Neutrophil (primary cell): Measurements from ENCODE around the gene CDKAL1.

Experiments
- H3K27ac ChIP-seq: fragments of 200-600 bp; sonication (generic); 2 replicates; pipeline ENCODE4 v1.5.1; 2016; ENCODE audit warnings: mild to moderate bottlenecking, moderate library complexity
- H3K27me3 ChIP-seq: fragments of 200-600 bp; sonication (generic); 2 replicates; pipeline ENCODE4 v1.6.0; 2016; ENCODE audit warnings: mild to moderate bottlenecking
- H3K36me3 ChIP-seq: fragments of 200-600 bp; sonication (generic); 2 replicates; pipeline ENCODE4 v1.5.1; 2017
- H3K4me1 ChIP-seq, 2 experiments: fragments of 200-600 bp in 1 of 2; sonication (generic) in 1 of 2; 1 replicate in 1 of 2; 2 replicates in 1 of 2; pipeline versions ENCODE4 v1.5.1 to v1.6.1; 2013 to 2016; ENCODE audit warnings: low read depth in 1 of 2, low read length in 1 of 2, mild to moderate bottlenecking in 1 of 2, moderate library complexity in 1 of 2; ENCODE audit not compliant: control insufficient read depth in 1 of 2, insufficient read depth in 1 of 2
- H3K4me3 ChIP-seq, 2 experiments: fragments of 200-600 bp in 1 of 2; sonication (generic) in 1 of 2; 1 replicate in 1 of 2; 2 replicates in 1 of 2; pipeline ENCODE4 v1.5.1; 2013 to 2016; ENCODE audit warnings: low read depth in 1 of 2, low read length in 1 of 2, mild to moderate bottlenecking in 1 of 2, moderate library complexity in 1 of 2
- H3K9me3 ChIP-seq: fragments of 200-600 bp; sonication (generic); 2 replicates; pipeline ENCODE4 v1.5.1; 2016
- TF ChIP-seq, protein P1 (sequence below): fragments of 200-600 bp; sonication (generic); IDR thresholded peaks from 2 replicates; pipeline ENCODE4 v1.5.1; 2016; ENCODE audit warnings: antibody characterized with exemption

The CDKAL1 gene

DNA sequence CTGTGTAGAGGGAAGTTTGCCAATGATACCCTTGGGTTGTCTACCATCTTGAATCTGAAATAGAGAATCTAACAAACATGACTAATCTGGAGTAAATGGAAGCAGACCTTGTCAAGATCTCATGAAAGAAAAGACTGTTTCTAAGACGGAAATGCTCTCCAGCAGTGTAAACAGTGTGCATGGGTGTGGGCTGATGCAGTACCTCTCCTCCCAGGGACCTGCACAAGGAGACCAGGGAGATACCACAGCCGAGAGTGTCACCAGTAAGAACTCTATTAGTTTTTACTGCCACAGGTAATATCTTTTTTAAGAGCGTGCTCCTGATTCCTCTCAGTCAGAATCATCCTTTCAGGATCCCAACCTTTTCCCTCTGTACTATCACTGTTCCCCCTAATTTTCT, 546.0 kb downstream of the CDKAL1 start:
- Histone ChIP-seq H3K4me1 (peaks cover 2 to 4% of the 10 kb centered on the region in 2 experiments), H3K4me3 (no peak overlapping the region), H3K27me3 (no peaks in the 10 kb centered on the region), H3K9me3 (peaks cover 8% of the 10 kb centered on the region), H3K27ac (no peak overlapping the region), H3K36me3 (no peaks in the 10 kb centered on the region)
- TF ChIP-seq, protein P1, sequence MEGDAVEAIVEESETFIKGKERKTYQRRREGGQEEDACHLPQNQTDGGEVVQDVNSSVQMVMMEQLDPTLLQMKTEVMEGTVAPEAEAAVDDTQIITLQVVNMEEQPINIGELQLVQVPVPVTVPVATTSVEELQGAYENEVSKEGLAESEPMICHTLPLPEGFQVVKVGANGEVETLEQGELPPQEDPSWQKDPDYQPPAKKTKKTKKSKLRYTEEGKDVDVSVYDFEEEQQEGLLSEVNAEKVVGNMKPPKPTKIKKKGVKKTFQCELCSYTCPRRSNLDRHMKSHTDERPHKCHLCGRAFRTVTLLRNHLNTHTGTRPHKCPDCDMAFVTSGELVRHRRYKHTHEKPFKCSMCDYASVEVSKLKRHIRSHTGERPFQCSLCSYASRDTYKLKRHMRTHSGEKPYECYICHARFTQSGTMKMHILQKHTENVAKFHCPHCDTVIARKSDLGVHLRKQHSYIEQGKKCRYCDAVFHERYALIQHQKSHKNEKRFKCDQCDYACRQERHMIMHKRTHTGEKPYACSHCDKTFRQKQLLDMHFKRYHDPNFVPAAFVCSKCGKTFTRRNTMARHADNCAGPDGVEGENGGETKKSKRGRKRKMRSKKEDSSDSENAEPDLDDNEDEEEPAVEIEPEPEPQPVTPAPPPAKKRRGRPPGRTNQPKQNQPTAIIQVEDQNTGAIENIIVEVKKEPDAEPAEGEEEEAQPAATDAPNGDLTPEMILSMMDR, result no peak

DNA sequence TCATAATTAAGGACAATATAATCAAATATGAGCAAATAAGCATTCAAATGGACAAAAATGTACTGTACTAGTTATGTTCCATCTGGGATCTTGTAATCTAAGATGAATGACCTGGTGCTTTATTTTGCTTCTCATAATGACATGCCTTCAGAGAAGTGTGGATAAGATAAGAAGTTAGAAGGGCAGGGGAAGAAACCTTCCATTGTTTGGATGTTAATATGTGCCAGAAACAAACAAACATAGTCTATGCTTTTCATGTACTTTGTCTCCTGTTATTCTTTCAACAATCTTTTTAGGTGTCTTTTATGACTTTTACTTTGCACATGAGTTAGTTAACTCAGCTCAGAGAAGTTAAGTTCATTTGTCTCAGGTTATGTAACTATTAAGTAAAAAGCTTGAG, 547.8 kb downstream of the CDKAL1 start:
- Histone ChIP-seq H3K4me1 (peaks cover 10 to 13% of the 10 kb centered on the region in 2 experiments), H3K4me3 (no peak overlapping the region), H3K27ac (no peak overlapping the region), H3K27me3 (no peaks in the 10 kb centered on the region), H3K36me3 (no peaks in the 10 kb centered on the region), H3K9me3 (peaks cover 8% of the 10 kb centered on the region)
- TF ChIP-seq, protein P1, result no peak

DNA sequence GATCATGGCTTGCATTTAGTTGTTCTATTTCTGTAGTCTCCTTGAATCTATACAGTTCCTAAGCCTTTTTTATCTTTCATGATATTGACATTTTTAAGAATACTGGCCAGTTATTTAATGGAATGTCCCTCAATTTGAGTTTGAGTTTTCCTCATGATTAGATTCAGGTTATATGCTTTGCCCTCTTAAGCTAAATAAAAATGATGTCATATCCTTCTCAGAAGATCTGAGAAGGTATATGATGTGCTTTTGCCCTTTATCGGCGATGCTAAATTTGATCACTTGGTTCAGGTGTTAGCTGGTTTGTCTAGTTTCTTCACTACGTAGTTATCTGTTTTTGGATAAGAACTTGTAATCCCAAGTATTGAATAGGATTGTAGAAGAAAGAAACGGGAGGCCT, 549.5 kb downstream of the CDKAL1 start:
- Histone ChIP-seq H3K36me3 (no peaks in the 10 kb centered on the region), H3K4me1 (peaks cover 10 to 13% of the 10 kb centered on the region in 2 experiments), H3K9me3 (no peaks in the 10 kb centered on the region), H3K4me3 (no peak overlapping the region), H3K27me3 (no peaks in the 10 kb centered on the region), H3K27ac (no peak overlapping the region)
- TF ChIP-seq, protein P1, result no peak

DNA sequence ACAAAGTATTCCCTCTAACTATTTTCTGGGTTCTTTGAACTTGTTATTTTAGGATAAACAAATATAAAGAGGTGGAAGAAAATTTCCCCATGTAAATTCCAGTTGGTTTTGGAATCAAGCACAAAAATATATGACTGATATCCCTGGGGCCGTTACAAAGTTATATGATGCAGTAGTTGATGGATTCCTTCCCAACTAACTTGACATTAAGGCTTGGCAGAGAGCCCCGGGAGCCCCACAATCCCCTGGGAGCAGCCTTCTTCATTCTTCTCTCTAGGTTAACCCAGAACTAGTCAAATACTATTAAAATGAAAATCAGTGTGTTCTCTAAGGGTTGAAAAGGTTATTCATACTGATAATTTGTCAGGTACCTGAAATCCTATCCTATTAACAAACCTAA, 550.4 kb downstream of the CDKAL1 start:
- Histone ChIP-seq H3K4me1 (peaks cover 10 to 13% of the 10 kb centered on the region in 2 experiments), H3K36me3 (no peaks in the 10 kb centered on the region), H3K9me3 (no peaks in the 10 kb centered on the region), H3K27ac (no peak overlapping the region), H3K4me3 (no peak overlapping the region), H3K27me3 (no peaks in the 10 kb centered on the region)
- TF ChIP-seq, protein P1, result no peak

DNA sequence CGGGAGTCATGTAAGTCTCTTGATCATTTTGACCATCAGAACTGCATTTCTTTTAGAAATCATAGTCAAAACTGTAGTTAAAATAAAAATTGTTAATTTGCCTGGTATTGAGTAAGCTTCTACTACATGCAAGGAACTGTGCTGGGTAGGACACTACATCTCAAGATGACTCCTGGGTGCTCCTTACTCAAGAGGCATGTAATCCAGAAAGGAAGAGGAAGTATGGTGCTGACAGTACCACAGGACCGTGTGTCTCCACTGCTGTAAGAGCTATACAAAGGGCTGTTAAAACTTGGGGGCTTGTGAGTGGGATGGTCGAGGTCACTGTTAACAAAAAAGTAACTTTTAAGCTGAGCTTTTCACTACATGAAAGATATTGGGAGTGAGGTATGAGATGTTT, 551.0 kb downstream of the CDKAL1 start:
- no peak overlapping the region for H3K27ac ChIP-seq
- TF ChIP-seq, protein P1, result no peak
- no peak overlapping the region for H3K4me3 ChIP-seq
- H3K9me3 ChIP-seq, result no peaks in the 10 kb centered on the region
- H3K27me3 ChIP-seq, result no peaks in the 10 kb centered on the region
- peaks cover 10 to 13% of the 10 kb centered on the region in 2 experiments for H3K4me1 ChIP-seq
- no peaks in the 10 kb centered on the region for H3K36me3 ChIP-seq

DNA sequence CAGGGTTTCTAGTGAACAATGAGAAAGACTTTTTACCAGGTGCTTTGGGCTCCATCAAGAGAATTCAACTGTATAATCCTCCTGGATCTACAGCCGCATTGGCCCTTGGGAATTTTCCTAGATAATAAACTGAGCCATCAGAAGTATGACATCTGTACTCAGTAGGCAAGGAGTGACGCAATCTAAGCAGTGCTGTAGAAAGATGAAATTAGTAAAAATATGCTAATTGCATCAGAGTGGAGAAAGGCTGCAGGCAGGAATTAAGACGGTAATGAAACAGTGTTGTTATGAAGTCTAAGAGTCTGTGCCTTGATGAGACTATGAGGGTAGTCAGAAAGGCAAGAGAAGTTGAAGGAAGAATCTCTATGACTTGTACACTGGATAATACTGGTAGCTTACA, 551.4 kb downstream of the CDKAL1 start:
- no peaks in the 10 kb centered on the region for H3K36me3 ChIP-seq
- no peaks in the 10 kb centered on the region for H3K27me3 ChIP-seq
- no peak overlapping the region for H3K4me3 ChIP-seq
- TF ChIP-seq, protein P1, result no peak
- peaks cover 10 to 13% of the 10 kb centered on the region in 2 experiments for H3K4me1 ChIP-seq
- H3K9me3 ChIP-seq, result no peaks in the 10 kb centered on the region
- H3K27ac ChIP-seq, result no peak overlapping the region
